A673 (cell line): ENCODE data around the gene OPTC.

Experiments used
- EZH2 ChIP-seq: fragments of 200-600 bp; sonication (generic); IDR thresholded peaks from 2 replicates; pipeline ENCODE4 v1.6.1; 2017; ENCODE audit warnings: borderline replicate concordance, low read depth, mild to moderate bottlenecking, mixed read lengths, antibody characterized with exemption, low read length; ENCODE audit not compliant: poor library complexity, severe bottlenecking
- TF ChIP-seq, protein P1 (sequence below): fragments of 300-800, 200-600 bp; sonication (generic); conservative IDR thresholded peaks from 2 replicates; pipeline ENCODE4 v1.5.1; 2017; ENCODE audit warnings: low read depth, mild to moderate bottlenecking, antibody characterized with exemption, low read length, moderate library complexity, mixed read lengths

DNA sequence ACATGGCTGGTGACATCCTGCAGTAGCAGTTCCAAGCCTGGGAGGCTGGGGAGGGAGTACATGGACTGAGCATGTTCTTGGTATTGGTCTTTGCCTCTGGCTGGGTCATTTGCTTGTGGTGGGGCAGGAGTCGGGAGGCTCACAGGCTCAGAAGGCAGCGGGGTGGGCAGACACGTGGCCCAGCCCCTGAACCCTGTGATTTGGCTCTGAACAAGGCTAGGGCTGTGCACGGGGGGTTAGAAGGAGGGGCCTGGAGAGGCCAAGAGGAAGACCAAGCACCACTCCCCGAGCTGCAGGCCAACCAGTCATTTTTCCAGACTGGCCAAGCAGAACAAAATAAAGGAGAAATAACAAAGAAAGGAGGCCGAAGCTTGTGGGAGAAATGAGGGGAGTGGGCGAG is 28.0 kb upstream of the OPTC start:
- TF ChIP-seq EZH2 = no peak
- TF ChIP-seq, protein P1, sequence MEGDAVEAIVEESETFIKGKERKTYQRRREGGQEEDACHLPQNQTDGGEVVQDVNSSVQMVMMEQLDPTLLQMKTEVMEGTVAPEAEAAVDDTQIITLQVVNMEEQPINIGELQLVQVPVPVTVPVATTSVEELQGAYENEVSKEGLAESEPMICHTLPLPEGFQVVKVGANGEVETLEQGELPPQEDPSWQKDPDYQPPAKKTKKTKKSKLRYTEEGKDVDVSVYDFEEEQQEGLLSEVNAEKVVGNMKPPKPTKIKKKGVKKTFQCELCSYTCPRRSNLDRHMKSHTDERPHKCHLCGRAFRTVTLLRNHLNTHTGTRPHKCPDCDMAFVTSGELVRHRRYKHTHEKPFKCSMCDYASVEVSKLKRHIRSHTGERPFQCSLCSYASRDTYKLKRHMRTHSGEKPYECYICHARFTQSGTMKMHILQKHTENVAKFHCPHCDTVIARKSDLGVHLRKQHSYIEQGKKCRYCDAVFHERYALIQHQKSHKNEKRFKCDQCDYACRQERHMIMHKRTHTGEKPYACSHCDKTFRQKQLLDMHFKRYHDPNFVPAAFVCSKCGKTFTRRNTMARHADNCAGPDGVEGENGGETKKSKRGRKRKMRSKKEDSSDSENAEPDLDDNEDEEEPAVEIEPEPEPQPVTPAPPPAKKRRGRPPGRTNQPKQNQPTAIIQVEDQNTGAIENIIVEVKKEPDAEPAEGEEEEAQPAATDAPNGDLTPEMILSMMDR = no peak
